Measurements from ENCODE around the gene POU3F4. TPM values are rescaled to one million over a fixed set of nuclear protein-coding genes. Genes with fewer than 3 reads are reported as not detected.
A peak's percentile ranks its signal among the peaks of the same experiment; 100 is the strongest.

POU3F4 gene
- 0.03 TPM in 1 of 2 replicates, not detected in the other for total RNA-seq
- polyA plus RNA-seq = not detected in 2 replicates

DNA sequence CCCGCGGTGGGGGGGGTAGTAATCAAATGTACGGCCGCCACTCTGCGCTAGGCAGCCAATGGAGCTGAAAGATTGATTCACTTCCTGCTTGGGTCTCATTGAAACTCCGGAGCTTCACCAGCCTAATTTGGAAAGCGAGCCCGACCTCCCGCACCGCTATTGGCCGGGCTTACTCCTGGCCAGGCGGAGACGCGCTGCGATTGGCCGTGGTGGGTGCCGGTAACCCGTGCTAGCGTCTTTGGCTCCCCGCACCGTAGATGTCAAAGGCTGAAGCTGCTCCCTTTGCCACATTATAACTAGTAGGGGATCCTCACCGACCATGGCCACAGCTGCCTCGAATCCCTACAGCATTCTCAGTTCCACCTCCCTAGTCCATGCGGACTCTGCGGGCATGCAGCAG, at the start of gene POU3F4:
Gene POU3F4, plus strand, starts transcription at position 285 of the 400 bp plus-strand sequence. Its CDS starts 35 bp downstream, at position 320.
- Histone ChIP-seq H3K36me3 (no peaks in the 10 kb centered on the region), H3K27me3 (peaks cover 95% of the 10 kb centered on the region), H3K4me3 (peak within 1 kb of the TSS; percentile 28), H3K4me1 (ENCODE audit: low read depth) (no peaks in the 10 kb centered on the region), H3K27ac (no peak within 1 kb of the TSS), H3K9me3 (ENCODE audit: low read depth) (no peaks in the 10 kb centered on the region)
- TF ChIP-seq, protein P1, sequence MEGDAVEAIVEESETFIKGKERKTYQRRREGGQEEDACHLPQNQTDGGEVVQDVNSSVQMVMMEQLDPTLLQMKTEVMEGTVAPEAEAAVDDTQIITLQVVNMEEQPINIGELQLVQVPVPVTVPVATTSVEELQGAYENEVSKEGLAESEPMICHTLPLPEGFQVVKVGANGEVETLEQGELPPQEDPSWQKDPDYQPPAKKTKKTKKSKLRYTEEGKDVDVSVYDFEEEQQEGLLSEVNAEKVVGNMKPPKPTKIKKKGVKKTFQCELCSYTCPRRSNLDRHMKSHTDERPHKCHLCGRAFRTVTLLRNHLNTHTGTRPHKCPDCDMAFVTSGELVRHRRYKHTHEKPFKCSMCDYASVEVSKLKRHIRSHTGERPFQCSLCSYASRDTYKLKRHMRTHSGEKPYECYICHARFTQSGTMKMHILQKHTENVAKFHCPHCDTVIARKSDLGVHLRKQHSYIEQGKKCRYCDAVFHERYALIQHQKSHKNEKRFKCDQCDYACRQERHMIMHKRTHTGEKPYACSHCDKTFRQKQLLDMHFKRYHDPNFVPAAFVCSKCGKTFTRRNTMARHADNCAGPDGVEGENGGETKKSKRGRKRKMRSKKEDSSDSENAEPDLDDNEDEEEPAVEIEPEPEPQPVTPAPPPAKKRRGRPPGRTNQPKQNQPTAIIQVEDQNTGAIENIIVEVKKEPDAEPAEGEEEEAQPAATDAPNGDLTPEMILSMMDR (IDR thresholded peaks at IDR 0.05; ENCODE audit: low read depth, low read length) = no peak
- peak in 1 of 2 donors; percentile 82 for DNase-seq (ENCODE audit: low read depth in 1 of 2, low spot score in 1 of 2)

DNA sequence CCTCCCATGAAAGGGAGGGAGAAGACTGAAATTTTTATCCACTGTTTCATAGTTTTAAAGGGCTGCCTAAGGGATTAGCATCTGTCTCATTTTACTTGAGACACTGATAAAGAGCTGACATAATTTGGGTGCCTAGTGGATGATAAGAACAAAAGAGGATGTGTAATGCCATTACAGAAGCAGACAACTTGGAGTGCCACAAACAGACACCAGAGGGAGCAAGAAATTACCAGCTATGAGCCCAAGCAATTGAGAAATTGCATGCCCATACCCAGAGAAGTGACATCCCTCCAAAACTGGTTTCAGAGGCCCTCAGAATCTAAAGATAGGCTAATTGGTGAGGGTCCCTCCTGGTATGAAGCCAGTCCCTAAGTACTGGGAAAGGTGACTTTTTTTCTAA, 38.5 kb upstream of the POU3F4 start:
- H3K36me3 ChIP-seq = no peaks in the 10 kb centered on the region
- DNase-seq (ENCODE audit: low read depth in 1 of 2, low spot score in 1 of 2) = peak in 1 of 2 donors; percentile 50
- H3K4me1 ChIP-seq (ENCODE audit: low read depth) = no peaks in the 10 kb centered on the region
- no peaks in the 10 kb centered on the region for H3K9me3 ChIP-seq (ENCODE audit: low read depth)
- H3K27me3 ChIP-seq = no peaks in the 10 kb centered on the region
- H3K4me3 ChIP-seq = no peak overlapping the region
- H3K27ac ChIP-seq = no peak overlapping the region
- TF ChIP-seq, protein P1 (IDR thresholded peaks at IDR 0.05; ENCODE audit: low read depth, low read length) = no peak

DNA sequence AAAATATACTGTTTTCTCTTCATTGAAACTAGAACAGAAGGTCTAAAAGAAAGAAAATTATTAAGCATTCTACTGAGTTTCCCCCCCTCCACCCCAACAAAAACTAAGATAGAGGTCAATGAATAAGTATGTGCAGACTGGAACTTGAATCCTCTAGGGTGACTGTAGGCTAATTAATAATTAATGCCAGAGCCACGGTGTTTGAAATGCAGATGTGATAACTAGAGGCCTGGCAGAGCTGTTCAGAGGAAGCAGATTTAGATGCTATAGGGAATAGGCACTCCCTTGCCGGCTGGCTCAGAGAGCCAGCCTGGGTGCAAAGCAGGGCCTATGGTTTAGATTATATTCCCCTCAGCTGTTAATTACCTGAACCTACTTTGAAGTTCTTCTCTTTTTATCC, 12.2 kb upstream of the POU3F4 start:
- H3K36me3 ChIP-seq = no peaks in the 10 kb centered on the region
- no peak overlapping the region for H3K27ac ChIP-seq
- H3K9me3 ChIP-seq (ENCODE audit: low read depth) = no peaks in the 10 kb centered on the region
- H3K27me3 ChIP-seq = peaks cover 10% of the 10 kb centered on the region
- TF ChIP-seq, protein P1 (IDR thresholded peaks at IDR 0.05; ENCODE audit: low read depth, low read length) = no peak
- no peak for DNase-seq (ENCODE audit: low read depth in 1 of 2, low spot score in 1 of 2)
- no peaks in the 10 kb centered on the region for H3K4me1 ChIP-seq (ENCODE audit: low read depth)
- H3K4me3 ChIP-seq = no peak overlapping the region

DNA sequence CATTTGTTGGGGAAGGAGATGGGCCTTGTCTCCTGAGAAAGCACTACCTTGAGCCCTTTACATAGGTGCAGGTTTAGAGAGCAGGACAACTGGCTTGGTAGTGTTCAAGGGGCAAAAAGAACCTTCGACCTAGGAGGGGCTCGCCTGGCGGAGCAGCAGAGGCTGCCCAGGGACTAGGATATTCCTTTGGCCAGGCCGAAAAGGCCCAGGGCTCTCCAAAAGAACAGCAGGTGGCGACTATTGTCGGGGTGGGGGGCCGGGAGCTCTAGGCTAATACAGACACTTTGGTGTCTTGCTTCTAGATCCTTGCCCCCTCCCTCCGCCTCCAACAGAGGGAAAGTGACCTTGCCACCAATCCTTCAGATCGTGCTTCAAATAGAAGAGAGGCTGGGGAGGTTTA, 7.1 kb upstream of the POU3F4 start:
- no peak for DNase-seq (ENCODE audit: low read depth in 1 of 2, low spot score in 1 of 2)
- Histone ChIP-seq H3K4me1 (ENCODE audit: low read depth) (no peaks in the 10 kb centered on the region), H3K4me3 (no peak overlapping the region), H3K36me3 (no peaks in the 10 kb centered on the region), H3K27ac (no peak overlapping the region), H3K27me3 (peaks cover 61% of the 10 kb centered on the region), H3K9me3 (ENCODE audit: low read depth) (no peaks in the 10 kb centered on the region)
- TF ChIP-seq, protein P1 (IDR thresholded peaks at IDR 0.05; ENCODE audit: low read depth, low read length) = no peak

DNA sequence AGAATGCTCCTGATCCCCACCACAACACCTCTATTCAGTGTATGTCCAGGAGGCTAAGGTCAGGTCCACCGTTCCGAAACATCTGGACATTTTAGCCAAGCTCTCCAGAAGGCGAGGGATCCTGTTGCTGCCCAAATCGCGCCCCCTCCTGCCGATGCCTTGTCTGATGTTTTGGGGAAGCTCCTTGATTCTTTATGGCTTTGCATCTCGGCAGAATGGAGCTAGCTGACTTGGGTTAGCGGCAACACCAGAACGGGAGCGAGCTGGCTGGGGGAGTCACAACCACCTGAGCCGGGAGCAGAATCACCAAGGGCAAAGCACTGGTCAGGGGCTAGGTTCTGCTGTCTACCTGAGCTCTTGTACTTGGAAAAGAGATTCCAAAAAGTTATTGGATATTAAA, 6.6 kb upstream of the POU3F4 start:
- Histone ChIP-seq H3K27me3 (peaks cover 67% of the 10 kb centered on the region), H3K4me3 (no peak overlapping the region)

More for the DNA sequence above, 6.6 kb upstream of the POU3F4 start:
- no peak for DNase-seq (ENCODE audit: low read depth in 1 of 2, low spot score in 1 of 2)
- TF ChIP-seq, protein P1 (IDR thresholded peaks at IDR 0.05; ENCODE audit: low read depth, low read length) = no peak
- Histone ChIP-seq H3K9me3 (ENCODE audit: low read depth) (no peaks in the 10 kb centered on the region), H3K4me1 (ENCODE audit: low read depth) (no peaks in the 10 kb centered on the region), H3K27ac (no peak overlapping the region), H3K36me3 (no peaks in the 10 kb centered on the region)

Measured in cardiac muscle cell (in vitro differentiated cells and primary cell).